ENCODE measurements around the gene ANKRD9.

ANKRD9 gene

GRCh38 chr14:102528431-102529170, 19.0 kb upstream of the ANKRD9 start:
- Histone ChIP-seq H3K27ac (no peak overlapping the region), H3K4me1 (ENCODE audit: control insufficient read depth in 1 of 2, insufficient read depth in 1 of 2, low read depth in 1 of 2, low read length in 1 of 2) (peaks cover 18 to 20% of the 10 kb centered on the region in 2 experiments), H3K27me3 (no peaks in the 10 kb centered on the region), H3K4me3 (ENCODE audit: low read depth in 1 of 2, low read length in 1 of 2) (no peak overlapping the region), H3K9me3 (no peaks in the 10 kb centered on the region), H3K36me3 (no peaks in the 10 kb centered on the region)
- TF ChIP-seq CTCF (IDR thresholded peaks at IDR 0.05) = no peak

- H3K9me3 ChIP-seq = no peaks in the 10 kb centered on the region
- peaks cover 21 to 27% of the 10 kb centered on the region in 2 experiments for H3K4me1 ChIP-seq (ENCODE audit: control insufficient read depth in 1 of 2, insufficient read depth in 1 of 2, low read depth in 1 of 2, low read length in 1 of 2)
- H3K36me3 ChIP-seq = no peaks in the 10 kb centered on the region
- no peak overlapping the region for H3K4me3 ChIP-seq (ENCODE audit: low read depth in 1 of 2, low read length in 1 of 2)
- H3K27me3 ChIP-seq = no peaks in the 10 kb centered on the region
- TF ChIP-seq CTCF (IDR thresholded peaks at IDR 0.05) = no peak
- H3K27ac ChIP-seq = no peak overlapping the region
These were observed 16.4 kb upstream of the ANKRD9 start for GRCh38 chr14:102525929-102526497.

- Histone ChIP-seq H3K4me3 (ENCODE audit: low read depth in 1 of 2, low read length in 1 of 2) (peak overlapping the region; percentile 64 to 68), H3K36me3 (no peaks in the 10 kb centered on the region), H3K27me3 (no peaks in the 10 kb centered on the region), H3K27ac (peak overlapping the region; percentile 72), H3K9me3 (no peaks in the 10 kb centered on the region), H3K4me1 (ENCODE audit: control insufficient read depth in 1 of 2, insufficient read depth in 1 of 2, low read depth in 1 of 2, low read length in 1 of 2) (peaks cover 21 to 24% of the 10 kb centered on the region in 2 experiments)
- TF ChIP-seq CTCF (IDR thresholded peaks at IDR 0.05) = no peak
These were observed 15.8 kb upstream of the ANKRD9 start for GRCh38 chr14:102525219-102525928.

- peak; percentile 96 for TF ChIP-seq CTCF (IDR thresholded peaks at IDR 0.05)
- Histone ChIP-seq H3K4me3 (ENCODE audit: low read depth in 1 of 2, low read length in 1 of 2) (peak overlapping the region; percentile 64 to 68), H3K27me3 (no peaks in the 10 kb centered on the region), H3K36me3 (no peaks in the 10 kb centered on the region), H3K9me3 (no peaks in the 10 kb centered on the region), H3K27ac (peak overlapping the region; percentile 72), H3K4me1 (ENCODE audit: control insufficient read depth in 1 of 2, insufficient read depth in 1 of 2, low read depth in 1 of 2, low read length in 1 of 2) (peaks cover 21 to 24% of the 10 kb centered on the region in 2 experiments)
These were observed 15.1 kb upstream of the ANKRD9 start for GRCh38 chr14:102524451-102525218.
